ENCODE results near the gene DLGAP1.

Gene DLGAP1

GRCh38 chr18:3932276-3932675 is 522.8 kb downstream of the DLGAP1 start:
- no peak for DNase-seq (ENCODE audit: low spot score)

GRCh38 chr18:3931542-3932112 is 523.5 kb downstream of the DLGAP1 start:
- DNase-seq (ENCODE audit: low spot score), result no peak

DNA sequence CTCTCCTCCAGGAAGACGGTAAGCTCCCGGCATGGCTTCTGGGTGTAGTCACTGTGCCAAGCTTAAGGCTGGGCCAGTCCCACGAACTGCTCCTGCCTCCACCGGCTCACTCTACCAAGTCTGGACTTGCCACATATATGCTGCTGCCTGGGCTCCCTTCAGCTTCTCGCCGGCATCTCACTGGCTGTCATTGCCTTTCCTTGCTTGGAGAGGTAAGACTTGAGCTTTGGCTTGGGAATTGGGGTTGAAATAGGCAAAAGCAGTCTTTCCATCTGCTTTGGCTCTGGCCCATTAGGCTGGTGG is 524.1 kb downstream of the DLGAP1 start:
- no peak for DNase-seq (ENCODE audit: low spot score)

DNA sequence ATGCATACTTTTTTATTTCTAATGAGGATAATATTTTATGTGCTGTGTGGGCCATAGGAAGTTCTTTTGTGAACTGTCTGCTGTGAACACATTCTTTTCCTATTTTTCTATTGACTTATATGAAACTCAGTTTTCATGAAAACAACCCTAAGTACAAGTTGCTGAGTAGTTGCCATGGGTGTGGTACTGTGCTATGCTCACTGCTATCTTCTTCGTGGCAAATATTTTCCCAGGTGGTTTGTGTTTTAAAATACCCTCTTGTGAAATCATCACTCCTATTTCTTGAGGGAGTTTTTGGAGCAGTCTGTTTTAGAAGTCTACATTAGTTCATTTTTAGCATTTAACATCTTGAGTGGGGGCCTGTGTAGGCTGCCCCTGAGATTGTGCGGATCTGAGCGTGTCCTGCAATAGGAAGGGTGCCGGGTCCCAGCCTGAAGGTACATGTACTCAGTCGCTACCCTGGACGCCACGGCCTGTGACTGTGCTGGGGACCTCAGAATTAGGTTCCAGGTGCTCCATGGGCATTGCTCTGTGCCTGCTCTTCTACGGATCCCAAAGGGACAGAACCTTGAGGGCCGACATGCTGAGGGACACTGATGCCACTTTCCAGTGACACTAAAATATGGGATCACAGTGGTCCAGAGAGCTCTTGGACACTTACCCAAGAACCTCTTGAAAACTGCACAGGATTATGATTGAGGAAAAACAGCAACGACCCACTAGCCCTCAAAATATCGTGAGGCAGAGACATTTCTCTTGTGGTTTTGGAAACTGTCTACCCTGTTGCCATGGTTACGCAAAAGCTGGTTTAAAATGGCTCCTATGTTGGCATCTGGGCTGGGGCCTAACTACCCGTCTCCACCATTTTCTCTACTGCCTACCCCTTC is 524.7 kb downstream of the DLGAP1 start:
- no peak for DNase-seq (ENCODE audit: low spot score)

DNA sequence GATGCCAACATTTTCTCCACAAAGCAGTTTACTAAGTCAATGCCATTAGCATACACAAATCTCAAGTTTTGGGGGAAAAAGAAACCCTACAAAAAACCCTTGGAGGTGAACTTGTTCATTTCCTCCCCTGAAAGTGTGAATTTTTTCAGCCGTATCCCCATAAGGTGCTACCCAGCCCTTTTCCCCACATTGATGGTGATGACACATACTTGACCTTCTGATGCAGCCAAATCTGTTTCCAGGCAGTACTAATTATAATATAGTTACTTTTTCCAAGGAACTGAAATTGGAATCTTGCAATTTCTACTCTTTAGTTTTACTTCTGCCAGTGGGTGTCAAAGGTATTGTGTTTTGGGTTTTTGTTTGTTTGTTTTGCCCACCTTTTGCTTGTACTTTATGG is 530.7 kb downstream of the DLGAP1 start:
- no peak for DNase-seq (ENCODE audit: low spot score)

GRCh38 chr18:3923750-3924149 is 531.4 kb downstream of the DLGAP1 start:
- no peak for DNase-seq (ENCODE audit: low spot score)

- no peak for DNase-seq (ENCODE audit: low spot score)
These were observed 533.3 kb downstream of the DLGAP1 start for GRCh38 chr18:3921826-3922225.

GRCh38 chr18:3920832-3921231 is 534.3 kb downstream of the DLGAP1 start:
- DNase-seq (ENCODE audit: low spot score), result no peak

DNA sequence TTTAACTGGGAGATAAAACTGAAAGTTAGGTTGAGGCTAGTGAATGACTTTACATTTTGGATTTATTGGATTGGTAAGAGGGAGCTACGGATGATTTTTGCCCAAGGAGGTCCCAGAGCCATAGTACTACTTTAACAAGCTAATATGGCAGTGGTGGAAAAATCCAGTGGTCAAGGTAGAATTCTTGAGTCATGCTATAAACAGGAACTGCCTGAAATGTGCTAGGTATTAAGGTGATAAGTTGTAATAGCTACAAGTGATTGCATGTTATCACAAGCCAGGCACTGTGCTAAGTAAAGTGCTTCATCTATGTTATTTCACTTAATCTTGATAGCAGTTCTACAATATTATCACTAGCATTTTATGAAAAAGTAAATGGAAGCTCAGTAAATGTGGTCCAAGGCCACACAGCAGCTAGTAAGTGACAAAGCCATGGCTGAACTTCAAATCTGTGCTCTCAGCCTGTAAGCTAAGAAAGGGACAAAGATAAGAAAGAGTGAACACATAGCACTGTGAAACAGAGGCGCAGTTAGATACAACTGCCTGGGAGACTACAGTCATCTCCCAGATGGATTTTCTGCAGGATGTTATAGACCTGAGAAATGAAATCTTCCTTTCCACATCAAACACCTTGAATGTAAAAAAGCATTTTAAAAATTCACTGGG is 535.6 kb downstream of the DLGAP1 start:
- no peak for DNase-seq (ENCODE audit: low spot score)

DNA sequence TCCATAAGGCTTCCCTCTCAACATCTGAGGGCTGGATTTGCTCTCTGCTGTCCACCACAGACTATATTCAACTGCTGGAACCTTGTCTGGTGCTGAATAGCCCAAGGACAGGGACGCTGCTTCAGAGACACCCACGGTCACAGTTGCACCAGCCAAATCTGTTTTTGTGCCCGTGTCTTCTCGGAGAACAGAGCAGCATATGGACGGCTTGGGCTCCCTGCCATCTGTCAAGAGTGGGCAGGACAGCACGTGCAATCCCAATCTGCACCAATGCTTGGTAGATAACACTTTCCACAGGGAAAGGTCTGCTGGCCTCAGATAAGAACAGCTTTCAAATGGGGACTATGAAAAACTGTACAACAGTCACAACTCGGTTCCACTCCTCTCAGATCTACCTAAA is 539.0 kb downstream of the DLGAP1 start:
- DNase-seq (ENCODE audit: low spot score), result no peak

GRCh38 chr18:3914833-3915610 is 540.1 kb downstream of the DLGAP1 start:
- DNase-seq (ENCODE audit: low spot score), result no peak

DNA sequence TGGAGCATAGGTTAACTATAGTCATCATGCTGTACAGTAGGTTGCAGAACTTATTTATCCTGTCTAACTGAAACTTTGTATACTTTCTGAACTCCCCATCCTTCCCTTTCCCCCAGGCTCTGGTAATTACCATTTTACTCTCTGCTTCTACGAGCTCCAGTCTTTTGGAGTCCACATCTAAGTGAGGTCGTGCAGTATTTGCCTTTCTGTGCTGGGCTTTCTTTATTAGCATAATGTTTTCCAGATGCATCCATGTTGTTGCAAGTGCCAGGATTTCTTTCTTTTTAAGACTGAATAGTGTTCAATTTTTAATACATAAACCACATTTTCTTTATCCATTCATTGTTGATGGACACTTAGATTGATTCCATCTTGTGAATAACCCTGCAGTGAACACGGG is 541.0 kb downstream of the DLGAP1 start:
- no peak for DNase-seq (ENCODE audit: low spot score)

DNA sequence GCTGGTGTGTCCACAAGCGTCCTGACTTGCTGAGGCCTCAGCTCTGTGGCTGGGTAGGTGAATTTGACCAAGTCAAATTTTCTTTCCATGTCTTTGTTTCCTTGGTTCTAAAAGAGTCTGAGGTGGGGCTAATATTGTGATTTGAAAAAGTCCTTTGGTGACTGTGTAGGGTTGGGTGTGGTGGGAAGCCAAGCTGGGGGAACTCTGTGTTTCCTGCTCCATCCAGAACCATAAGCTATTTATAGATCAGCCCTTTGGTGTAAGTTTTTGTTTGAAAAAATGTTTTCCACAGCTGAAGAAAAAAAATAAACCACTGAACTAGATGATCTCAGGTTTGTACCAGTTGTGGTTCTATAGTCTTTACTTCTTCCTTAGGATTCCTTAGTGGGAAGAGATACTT is 542.4 kb downstream of the DLGAP1 start:
- no peak for DNase-seq (ENCODE audit: low spot score)

- DNase-seq (ENCODE audit: low spot score), result no peak
These were observed 543.7 kb downstream of the DLGAP1 start for GRCh38 chr18:3911413-3911812.

- DNase-seq (ENCODE audit: low spot score), result no peak
These were observed 544.6 kb downstream of the DLGAP1 start for GRCh38 chr18:3910512-3910911.

DNA sequence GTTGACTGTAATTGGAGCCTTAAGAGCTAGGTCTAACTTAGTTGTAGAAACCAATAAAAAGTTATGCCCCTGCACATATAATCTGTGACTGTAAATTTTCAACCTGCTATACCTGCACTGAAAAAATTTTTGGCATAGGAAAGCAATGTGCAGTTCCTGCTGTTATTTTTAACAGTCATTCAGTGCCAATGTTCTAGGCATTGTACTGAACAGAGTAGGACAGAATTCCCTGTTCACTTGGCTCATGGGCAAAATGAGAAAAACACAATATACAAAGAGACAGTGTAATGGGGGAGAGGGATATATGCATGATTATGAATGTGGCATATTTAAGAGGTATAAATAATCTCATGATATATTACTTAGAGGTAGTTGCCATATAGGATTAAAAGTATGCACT is 547.2 kb downstream of the DLGAP1 start:
- no peak for DNase-seq (ENCODE audit: low spot score)

GRCh38 chr18:3906116-3906750 is 548.9 kb downstream of the DLGAP1 start:
- no peak for DNase-seq (ENCODE audit: low spot score)

- DNase-seq (ENCODE audit: low spot score), result no peak
These were observed 551.8 kb downstream of the DLGAP1 start for GRCh38 chr18:3903337-3903736.

DNA sequence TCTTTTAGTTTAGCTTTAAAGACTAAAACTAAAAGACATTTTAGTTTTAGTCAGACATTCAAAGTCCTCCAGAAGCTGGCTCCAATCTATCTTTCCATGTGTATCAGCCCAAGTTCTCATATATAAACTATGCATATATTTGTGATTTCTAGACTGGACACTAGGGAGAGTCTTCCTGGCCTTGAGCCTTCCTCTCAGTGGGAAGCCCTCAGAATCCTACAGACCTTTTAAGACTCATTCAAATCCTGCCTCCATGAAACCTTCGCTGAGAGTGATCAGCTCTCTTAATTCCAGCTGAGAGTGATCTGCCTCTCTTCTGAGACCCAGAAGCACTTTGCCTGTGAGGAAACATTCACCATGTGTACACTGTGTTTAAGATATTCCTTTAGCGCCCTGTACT is 552.4 kb downstream of the DLGAP1 start:
- no peak for DNase-seq (ENCODE audit: low spot score)

GRCh38 chr18:3901811-3902210 is 553.3 kb downstream of the DLGAP1 start:
- DNase-seq (ENCODE audit: low spot score), result no peak

DNA sequence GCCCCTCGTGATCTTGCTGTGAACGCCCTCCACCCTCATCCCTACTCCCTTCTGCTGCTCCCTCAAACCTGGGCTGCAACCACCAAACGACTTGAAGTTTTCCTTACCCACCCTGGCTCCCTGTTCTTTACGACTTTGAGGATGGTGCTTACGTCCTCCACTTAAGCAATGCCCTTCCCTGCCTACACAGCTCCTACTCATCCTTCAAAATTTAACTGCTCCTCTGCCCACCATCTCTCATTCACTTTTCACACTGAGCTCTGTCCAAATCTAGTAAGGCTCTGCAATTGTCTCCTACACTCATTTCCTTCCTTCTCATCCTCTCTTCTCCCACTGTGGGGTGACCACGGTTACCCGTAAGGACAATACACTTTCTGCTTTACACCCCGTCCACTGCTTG is 554.1 kb downstream of the DLGAP1 start:
- DNase-seq (ENCODE audit: low spot score), result no peak

- no peak for DNase-seq (ENCODE audit: low spot score)
These were observed 554.8 kb downstream of the DLGAP1 start for GRCh38 chr18:3900327-3900726.

Measured in globus pallidus (tissue), 1 donor.